ENCODE measurements around the gene ANP32E.
"Not testable (repeated sequence)": the region's sequence is repeated elsewhere in the genome, so short reads cannot be mapped to it uniquely, and the experiment has no call there.

Gene ANP32E

DNA sequence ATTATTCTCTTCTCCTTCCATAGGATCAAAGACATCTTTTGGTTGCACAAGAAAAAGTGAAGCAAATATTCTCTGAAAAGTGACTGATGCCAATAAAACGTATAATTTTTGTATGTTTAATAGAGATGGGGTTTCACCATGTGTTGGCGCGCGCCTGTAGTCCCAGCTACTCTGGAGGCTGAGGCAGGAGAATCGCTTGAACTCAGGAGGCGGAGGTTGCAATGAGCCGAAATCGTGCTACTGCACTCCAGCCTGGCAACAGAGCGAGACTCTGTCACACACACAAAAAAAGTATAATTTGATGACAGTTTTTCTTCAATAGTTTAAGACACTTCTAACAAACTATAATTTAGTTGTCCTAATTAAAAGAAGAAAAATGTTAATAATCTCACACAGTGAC is 23.8 kb downstream of the ANP32E start:
- no peak for DNase-seq

DNA sequence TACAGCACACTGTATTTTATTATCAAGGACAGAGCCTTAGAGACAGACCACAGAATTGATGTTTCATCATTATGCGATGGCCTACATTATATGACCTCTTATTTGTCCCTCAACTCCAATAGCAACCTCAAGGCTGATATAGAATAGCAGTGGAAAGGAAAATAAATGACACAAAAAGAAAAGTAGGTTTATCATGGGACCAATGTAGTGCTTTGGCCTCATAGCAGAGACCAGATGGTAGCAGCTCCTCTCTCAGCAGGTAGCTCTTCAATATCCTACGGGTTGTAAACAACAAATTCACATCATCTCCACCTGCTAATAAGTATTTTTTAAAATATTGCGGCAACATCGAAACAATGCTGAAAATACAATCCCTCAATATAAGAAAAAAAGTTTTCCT is 25.2 kb downstream of the ANP32E start:
- DNase-seq = no peak

DNA sequence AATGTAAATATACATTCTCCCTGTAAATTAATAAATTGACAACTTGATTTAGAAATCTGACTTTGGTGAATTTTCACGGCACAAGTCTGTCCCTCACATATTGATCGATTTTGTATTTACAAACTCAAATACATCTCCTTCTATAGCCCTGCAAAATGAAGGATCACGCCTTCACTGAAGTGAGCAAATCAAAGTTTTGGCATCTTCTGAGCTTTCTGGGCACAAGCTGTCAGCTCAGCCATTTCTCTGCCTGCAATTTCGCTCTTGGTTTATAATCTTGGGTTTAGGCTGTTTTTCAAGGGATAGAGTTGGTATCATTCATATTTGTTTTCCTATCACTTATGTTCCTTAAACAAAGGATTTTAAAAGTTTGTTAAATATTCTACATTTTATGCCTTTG is 25.8 kb downstream of the ANP32E start:
- DNase-seq = no peak

DNA sequence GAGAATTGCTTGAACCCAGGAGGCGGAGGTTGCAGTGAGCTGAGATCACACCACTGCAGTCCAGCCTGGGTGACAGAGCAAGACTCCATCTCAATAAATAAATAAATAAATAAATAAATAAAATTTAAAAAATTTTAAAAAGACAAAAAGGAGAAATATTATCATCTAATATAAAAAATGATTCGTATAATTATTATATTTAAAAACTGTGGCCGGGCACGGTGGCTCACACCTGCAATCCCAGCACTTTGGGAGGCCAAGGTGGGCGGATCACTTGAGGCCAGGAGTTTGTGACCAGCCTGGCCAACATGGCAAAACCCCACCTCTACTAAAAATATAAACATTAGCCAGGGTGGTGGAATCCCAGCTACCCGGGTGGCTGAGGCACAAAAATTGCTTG is 27.5 kb downstream of the ANP32E start:
- DNase-seq = not testable (repeated sequence)

DNA sequence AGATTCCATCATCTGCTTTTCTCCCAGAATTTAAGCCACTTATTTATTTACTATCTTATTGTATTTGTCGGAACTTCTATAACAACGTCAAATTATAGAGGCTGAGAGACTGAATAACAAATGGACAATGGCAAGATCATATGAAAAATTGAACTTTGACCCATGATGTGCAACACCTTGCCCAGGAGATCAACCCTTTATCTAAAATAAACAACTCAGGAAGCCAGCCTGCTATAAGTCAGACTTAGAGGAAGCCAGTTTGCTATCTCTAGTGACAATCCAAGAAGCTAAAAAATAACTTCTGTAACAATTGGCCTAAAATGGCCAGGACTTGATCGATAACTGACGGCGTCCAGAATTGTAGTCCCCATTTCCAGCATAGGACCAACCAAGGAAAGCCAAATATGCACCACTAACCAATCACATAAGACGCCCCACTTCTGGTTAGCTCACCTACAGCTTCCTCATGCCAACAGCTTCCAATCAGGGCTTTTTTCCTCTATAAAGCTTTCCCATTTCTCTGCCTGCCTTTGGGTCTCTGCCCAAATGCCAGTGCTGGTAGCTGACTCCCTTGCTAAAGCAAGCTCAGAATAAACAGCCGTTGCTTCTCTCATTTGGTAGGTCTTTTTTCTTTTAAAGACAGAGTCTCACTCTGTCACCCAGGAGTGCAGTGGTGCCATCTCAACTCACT is 28.5 kb downstream of the ANP32E start:
- DNase-seq = no peak

DNA sequence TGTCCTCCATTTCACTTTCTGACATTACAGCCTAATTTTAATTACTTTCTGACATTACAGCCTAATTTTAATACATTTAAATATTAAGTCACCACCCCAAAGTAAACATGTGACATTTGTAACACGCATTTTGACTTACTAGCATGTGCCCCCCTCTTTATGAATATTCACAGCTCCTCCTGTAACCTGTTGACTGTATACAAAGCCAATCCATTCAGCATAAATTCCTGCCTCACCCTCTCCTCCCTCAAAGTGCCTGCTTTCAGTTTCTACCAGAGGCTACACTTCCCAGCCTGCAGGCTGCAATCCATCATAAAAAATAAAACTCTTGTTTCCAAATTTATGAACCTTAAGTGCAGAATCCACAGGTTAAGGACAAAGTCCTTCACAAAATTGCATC is 39.5 kb downstream of the ANP32E start:
- DNase-seq = no peak

DNA sequence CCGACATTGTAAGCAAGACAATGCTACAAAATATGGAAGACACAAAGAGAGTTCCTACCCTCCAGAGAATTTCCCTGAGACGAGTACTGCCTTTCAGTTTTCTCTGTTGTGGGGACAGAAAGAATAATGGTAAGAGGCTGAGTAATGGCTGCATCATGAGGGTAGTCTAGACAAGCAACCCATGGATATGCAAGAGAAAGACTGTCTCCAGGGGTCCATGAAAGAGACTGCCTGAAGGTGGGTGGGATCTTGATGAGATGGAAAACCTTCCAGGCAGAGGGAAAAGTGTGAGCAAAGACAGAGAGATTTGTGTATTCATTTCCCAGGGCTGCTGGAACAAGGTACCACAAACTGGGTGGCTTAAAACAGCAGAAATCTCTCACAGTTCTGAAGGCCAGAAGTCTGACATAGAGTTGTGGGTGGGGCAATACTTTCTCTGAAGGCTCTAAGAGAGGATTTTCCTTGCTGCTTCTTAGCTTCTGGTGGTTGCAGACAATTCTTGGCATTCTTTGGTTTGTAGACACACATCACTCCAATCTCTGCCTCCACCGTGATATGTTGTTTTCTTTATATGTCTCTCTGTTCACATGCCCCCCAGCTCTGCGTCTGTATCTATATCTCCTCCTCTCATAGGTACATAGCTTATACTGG is 41.4 kb downstream of the ANP32E start:
- DNase-seq = no peak

DNA sequence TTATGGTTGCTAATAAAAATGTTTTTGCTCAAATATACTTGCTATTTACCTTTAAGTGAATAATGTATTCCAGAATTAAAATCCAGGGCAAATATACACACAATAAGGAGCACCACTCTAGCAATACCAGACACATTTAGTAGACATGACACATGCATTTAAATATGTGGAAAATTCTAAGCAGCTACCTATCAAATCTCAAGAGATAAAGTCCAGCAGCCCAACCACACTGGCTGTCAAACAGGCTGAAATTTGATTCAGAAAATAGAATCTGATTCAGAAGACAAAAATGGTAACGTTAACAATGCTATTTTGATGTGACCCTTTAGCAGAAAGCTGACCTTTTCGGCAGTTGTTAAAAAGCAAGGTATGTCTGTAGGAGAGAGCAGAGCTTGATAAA is 43.9 kb downstream of the ANP32E start:
- no peak for DNase-seq

DNA sequence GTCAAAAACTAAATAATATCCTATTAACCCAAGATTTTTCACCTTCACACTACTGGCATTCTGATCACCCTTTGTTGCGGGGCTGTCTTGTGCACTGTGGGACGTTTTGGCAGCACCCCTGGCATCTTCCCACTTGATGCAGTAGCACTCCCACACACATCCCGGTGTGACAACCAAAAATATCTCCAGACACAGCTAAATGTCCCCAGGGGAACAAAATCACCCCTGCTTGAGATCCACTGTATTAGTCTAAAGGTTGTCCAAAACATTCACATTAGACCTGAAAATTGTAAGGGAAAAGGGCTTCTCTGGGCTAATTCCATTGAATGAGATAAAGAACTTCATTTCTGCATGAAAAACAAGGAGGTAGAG is 48.4 kb downstream of the ANP32E start:
- peak in 1 of 2 donors; percentile 15 for DNase-seq

DNA sequence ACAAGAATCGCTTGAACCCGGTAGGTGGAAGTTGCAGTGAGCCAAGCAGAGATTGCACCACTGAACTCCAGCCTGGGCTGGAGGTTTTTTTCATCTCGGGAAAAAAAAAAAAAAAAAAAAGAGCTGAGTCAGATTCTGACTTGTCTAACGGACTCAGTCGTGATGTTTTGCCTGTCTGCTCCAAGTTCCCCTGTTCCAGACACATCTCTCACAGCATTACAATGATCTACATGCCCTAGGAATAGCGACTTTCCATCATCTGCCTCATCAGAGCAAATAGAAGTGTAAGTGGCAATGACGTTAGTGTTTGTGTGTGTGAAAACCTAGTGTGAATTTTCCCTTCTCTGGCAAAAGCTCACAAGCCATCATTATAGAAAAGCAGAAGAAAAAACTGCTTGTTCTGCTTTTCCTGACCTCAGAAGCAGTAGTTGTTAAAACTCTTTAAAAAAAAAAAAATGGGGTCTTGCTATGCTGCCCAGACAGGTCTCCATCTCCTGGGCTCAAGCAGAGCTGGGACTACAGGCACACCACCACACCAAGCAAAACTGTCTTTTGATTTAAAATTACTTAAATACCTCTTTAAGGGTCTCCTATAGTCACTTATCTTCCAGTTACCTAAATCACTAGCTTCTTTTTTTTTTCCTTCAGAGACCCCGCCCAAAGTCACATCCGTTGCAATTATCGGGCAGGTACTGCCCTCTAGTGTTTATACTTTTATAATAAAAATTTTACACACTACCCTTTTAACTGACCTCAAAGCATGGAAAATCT is 48.9 kb downstream of the ANP32E start:
- DNase-seq = peak; percentile 70 to 92

DNA sequence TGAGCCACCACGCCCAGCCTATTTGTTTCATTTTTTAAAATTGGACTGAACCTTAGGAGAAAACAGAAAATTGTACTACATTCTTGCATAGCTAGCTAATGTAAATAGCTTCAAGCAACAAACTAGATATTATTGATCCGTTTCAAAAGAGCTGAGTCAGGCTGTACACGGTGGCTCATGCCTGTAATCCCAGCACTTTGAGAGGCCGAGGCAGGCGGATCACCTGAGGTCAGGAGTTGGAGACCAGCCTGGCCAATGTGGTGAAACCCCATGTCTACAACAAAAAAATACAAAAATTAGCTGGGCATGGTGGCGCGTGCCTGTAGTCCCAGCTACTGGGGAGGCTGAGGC is 49.5 kb downstream of the ANP32E start:
- DNase-seq = not testable (repeated sequence)

DNA sequence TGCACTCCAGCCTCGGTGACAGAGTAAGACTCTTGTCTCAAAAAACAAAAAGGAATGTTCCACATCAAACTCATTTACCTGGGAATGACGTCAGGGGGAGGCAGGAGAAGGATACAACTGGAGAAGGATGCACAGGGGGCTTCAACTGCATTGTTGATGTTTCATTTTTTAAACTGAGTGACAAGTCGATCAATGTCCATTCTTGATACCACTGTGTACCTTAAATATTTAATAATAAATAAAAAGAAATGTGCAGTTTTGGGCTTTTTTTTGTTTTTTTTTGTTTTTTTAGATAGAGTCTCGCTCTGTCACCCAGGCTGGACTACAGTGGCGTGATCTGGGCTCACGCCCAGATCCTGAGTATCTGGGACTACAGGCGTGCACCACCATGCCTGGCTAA is 50.4 kb downstream of the ANP32E start:
- DNase-seq = no peak

DNA sequence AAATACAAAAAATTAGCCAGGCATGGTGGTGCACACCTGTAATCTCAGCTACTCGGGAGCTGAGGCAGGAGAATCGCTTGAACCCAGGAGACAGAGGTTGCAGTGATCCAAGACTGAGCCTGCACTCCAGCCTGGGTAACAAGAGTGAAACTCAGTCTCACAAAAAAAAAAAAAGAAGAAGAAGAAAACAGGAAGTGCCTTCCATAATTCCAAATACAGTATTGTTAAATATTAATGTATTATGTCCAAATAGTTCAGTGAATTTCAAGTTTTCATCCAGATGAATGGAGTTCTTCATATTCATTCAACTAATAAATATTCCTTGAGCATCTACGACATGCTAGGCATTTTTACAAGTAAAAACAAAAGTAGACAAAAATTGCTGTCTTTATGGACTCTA is 52.9 kb downstream of the ANP32E start:
- peak; percentile 15 to 78 for DNase-seq

DNA sequence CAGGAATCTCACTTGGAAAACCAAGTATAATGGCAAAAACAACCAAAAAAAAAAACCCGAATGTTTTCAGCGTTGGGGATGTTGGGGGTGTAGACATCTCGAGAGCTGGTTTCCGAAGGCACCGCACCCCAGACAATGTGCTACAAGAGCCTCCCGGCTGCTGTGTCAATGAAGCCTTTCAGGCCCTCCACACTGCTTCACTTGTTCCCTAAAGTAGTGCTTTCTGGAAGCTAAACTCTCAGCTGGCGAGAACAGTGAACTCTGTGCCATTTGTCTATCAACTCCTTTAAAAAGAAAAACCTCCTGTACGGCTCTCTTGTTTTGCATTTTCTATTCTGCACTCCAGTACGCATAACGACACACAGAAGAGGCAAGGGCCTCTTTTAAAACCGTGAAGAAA is 53.7 kb downstream of the ANP32E start:
- no peak for DNase-seq

DNA sequence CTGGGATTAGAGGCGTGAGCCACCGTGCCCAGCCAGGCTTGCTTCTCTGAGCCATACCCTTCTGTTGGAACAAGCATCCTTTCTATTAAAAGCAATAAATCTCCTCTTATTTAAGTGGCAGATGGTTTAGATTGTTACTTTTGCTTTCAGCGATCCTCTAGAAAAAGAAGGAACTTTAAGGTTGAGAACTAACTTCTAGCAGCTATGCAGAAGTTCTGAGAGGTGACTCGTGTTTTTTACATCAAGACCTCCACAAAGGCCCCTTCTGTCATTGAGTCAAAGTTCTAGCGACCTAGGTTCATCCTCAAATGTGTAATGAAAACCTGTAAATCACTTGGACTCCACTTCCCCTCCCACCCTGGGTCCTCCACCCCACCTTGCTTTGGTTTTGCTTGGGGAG is 55.4 kb downstream of the ANP32E start:
- DNase-seq = peak; percentile 22 to 30

DNA sequence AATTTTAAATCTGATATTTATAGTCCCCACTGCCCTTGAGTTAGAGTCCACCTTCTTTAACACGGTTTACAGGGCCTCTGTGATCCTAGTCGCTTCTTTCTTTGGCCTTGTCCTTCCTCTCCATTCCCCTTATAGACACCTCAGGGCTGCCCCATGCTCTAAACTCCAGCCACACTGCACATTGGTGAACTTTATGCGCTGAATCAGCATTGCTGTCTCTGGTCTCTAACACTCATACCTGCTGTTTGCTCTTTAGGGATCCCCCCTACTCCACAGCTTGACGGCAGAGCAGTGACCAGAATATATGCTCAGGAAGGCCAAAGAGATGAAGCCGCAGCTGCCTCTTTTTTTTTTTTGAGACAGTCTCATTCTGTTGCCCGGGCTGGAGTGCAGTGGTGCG is 56.0 kb downstream of the ANP32E start:
- DNase-seq = no peak

DNA sequence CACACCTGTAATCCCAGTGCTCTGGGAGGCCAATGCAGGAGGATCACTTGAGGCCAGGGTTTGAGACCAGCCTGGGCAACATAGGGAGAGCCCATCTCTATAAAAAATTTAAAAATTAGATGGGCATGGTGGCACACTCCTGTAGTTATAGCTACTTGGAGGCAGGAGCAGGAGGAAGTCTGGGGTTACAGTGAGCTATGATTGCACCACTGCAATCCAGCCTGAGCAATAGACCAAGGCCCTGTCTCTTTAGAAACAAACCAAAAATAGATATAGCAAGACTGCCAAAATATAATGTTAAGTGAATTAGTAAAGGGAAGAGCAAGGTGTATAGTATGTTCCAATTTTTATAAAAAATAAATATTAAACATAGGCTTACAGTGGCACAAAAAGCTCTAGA is 57.4 kb downstream of the ANP32E start:
- DNase-seq = peak; percentile 71 to 72

DNA sequence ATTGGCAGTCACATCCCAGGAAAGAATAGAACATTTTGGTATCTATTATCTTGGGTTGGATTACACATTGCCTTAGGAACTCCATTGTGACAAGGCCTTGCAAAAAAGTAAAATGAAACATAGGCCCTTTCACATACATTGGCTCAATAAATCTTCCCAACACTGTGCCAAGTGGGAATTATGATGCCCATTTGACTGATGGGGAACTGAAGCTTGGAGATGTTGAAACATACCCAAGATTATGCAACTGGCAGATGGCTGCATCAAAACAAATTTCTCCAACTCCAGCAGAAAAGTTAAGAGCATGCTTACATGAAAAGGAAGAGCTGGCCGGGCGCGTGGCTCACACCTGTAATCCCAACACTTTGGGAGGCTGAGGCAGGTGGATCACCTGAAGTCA is 59.3 kb downstream of the ANP32E start:
- peak; percentile 66 to 84 for DNase-seq

DNA sequence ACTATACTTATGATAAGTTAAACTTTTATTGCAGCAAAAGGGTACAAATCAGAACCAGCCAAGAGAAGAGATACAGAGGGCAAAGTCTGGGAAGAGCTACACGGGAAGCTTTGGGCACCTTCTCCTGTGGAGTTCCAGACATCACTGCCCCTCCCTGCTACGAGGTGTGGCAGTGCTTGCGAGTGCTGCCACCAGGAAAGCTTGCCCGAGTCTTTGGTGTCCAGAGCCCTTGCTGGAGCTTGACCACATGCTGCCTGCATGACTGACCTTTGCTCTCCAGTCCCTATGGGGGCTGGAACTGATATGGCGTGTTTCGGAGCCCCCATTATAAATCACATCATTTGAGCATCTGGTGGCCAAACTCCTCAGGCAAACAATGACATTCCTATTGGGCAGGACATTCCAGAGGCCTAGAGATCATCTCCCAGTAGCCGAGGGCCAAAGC is 62.7 kb downstream of the ANP32E start:
- no peak for DNase-seq

DNA sequence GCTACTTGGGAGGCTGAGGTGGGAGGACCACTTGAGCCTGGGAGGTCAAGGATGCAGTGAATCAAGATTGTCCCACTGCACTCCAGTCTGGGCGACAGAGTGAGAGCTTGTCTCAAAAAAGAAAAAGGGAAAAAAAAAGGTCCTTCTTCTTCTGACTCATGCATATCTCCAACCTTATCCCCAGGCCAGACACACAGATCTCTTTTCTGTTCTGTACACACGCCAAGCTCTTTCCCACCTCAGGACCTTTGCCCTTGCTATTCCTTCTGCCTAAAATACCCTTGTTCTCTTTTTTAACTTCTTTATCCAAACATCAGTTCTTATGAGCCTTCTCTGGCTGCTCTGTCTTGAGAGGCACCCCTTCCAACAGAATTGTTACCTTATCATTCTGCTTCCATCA is 64.1 kb downstream of the ANP32E start:
- no peak for DNase-seq

DNA sequence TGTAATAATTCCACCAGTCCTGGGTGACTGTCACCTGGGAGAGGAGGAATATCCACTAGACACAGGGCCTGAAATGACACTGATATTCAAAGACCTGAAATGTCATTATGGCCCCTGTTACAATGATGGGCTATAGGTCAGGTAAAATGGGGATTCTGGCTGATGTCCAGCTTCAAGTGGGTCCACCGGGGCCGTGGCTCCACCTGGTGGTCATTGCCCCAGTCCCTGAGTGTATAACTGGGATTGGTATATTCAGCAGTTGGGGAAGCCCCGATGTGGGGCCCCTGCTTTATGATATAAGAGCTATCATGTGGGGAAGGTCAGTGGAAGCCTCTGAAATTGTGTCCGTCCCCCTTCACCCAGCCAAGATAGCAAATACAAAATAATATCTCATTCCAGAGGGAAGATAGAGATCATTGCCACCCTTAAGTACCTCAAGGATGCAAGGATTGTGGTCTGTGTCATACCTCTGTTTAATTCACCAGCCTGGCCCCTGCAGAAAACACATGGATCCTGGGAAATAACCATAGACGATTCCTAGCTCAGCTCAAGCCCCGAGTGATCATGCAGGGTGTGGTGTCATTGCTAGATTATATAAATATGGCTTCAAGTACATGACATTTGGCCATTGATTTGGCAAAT is 66.8 kb downstream of the ANP32E start:
- peak; percentile 64 to 70 for DNase-seq
